ENCODE measurements around the gene NAXE. TPM values are rescaled to one million over a fixed set of nuclear protein-coding genes. Genes with fewer than 3 reads are reported as not detected.
A peak's percentile ranks its signal among the peaks of the same experiment; 100 is the strongest.
"Not testable (repeated sequence)": the region's sequence is repeated elsewhere in the genome, so short reads cannot be mapped to it uniquely, and the experiment has no call there.

Gene NAXE
- total RNA-seq, 1 donor from 2014 or later: 124 TPM

DNA sequence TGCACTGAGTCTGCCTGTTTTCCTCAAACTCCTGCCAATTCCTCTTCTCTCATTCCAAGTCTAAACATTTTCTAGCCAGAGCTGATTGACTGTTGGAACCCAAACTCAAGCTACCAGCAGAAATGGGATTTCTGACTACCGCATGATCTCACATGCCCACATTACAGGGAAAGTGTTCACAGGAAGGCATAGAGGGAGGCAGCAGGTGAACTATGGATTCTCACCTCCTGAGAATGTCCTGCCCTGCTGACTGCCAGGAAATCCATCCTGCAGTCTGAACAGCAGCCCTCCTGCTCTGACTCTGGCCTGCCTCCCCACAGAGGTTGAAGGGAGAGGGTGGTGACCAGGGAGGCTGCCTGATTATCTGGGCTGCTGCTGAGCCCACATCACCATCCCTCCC is 41.7 kb upstream of the NAXE start:
- TF ChIP-seq, protein P1, sequence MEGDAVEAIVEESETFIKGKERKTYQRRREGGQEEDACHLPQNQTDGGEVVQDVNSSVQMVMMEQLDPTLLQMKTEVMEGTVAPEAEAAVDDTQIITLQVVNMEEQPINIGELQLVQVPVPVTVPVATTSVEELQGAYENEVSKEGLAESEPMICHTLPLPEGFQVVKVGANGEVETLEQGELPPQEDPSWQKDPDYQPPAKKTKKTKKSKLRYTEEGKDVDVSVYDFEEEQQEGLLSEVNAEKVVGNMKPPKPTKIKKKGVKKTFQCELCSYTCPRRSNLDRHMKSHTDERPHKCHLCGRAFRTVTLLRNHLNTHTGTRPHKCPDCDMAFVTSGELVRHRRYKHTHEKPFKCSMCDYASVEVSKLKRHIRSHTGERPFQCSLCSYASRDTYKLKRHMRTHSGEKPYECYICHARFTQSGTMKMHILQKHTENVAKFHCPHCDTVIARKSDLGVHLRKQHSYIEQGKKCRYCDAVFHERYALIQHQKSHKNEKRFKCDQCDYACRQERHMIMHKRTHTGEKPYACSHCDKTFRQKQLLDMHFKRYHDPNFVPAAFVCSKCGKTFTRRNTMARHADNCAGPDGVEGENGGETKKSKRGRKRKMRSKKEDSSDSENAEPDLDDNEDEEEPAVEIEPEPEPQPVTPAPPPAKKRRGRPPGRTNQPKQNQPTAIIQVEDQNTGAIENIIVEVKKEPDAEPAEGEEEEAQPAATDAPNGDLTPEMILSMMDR (conservative IDR thresholded peaks at IDR 0.05; ENCODE audit: low read depth, low read length): no peak
- no peak for DNase-seq (ENCODE audit: low read depth)
- no peak overlapping the region for H3K4me3 ChIP-seq (ENCODE audit: low read depth, low read length)

DNA sequence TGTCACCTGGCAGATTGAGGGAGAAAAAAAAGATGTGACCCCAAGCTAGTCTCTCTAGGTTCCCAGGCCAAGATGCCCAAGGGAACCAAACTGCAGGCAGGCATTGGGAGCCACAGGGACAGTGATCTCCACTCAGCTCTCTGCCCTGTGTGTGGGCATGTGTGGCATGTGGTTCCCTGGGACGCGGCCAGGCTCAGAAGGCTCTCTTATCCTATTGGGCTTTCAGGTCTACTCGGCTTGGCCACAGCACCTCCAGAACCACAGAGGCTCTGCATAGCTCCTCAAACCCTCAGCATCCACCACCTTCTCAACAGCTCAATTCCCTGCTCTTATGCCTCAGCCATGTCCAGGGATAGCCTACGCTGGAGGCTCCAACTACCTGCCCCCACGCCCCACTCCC is 41.2 kb upstream of the NAXE start:
- TF ChIP-seq, protein P1 (conservative IDR thresholded peaks at IDR 0.05; ENCODE audit: low read depth, low read length): no peak
- H3K4me3 ChIP-seq (ENCODE audit: low read depth, low read length): no peak overlapping the region
- DNase-seq (ENCODE audit: low read depth): no peak

DNA sequence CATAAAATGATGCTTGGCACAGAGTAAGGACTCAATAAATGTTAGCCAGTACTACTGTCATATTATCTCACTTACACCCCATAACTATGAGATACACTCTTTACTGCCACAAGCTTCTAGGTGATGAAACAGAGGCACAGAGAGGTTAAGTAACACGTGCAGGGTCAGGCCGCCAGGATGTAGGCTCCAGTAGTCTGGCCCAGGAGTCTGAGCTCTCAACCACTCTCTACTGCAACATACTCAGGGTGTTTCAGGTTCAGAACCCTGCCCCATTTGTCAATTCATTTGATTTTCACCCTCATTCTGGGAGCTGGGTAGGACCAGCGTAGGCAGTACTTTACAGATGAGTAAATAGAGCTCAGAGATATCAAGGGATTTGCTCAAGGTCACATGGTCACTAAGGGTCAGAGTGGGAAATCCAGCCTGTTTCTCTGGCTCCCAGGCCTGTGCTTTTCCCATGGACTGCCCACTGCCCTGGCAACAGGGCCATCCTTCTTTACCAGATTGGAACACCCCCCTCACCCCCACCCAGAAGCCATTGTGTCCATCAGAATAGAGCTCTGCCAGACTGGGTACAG is 40.4 kb upstream of the NAXE start:
- H3K4me3 ChIP-seq (ENCODE audit: low read depth, low read length): no peak overlapping the region
- DNase-seq (ENCODE audit: low read depth): no peak
- TF ChIP-seq, protein P1 (conservative IDR thresholded peaks at IDR 0.05; ENCODE audit: low read depth, low read length): no peak

DNA sequence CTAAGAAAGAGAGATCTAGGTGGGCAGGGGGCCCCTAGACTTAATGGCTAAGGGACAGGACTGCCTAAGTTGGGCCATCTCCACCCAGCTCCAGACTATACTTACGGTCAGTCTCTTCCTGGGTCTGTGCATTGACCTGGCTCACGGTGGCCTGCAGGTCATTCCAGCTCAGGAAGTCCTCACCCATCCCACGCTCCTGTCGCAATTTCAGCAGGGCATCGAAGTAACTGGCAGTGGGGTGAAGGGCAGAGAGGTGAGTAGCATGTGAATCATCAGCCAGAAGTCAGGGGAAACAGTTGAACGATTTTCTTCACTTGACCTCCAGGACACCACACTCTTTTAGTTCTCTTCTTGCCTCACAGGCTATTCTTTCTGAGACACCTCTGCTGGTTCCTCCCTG is 39.7 kb upstream of the NAXE start:
- DNase-seq (ENCODE audit: low read depth): peak; percentile 79
- TF ChIP-seq, protein P1 (conservative IDR thresholded peaks at IDR 0.05; ENCODE audit: low read depth, low read length): no peak
- H3K4me3 ChIP-seq (ENCODE audit: low read depth, low read length): no peak overlapping the region

DNA sequence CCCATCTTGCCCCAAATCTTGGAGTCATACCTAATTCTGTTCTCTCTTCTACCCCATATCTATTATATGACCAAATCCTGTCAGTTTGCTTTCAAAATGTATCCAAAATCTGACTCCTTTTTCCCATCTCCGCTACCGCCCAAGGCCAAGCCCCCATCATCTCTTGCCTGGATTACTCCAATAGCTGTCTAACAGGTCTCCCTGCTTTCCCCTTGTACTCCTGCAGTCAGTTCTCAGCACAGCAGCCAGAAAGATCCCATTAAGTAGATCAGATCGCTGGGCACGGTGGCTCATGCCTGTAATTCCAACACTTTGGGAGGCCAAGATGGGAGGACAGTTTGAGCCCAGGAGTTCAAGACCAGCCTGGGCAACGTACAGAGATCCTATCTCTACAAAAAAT is 39.1 kb upstream of the NAXE start:
- H3K4me3 ChIP-seq (ENCODE audit: low read depth, low read length): no peak overlapping the region
- no peak for DNase-seq (ENCODE audit: low read depth)
- TF ChIP-seq, protein P1 (conservative IDR thresholded peaks at IDR 0.05; ENCODE audit: low read depth, low read length): no peak

DNA sequence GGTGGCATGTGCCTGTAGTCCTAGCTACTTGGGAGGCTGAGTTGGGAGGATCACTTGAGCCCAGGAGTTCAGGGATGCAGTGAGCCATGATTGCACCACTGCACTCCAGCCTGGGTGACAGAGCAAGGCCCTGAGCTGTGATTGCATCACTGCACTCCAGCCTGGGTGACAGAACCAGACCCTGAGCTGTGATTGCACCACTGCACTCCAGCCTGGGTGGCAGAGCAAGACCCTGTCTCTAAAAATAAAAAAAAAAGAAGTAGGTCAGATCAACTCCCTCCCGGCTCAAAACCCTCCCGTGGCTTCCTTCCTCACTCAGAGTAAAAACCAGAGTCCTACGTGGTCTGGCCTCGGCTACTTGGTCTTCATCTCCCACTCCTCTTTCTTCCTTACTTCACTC is 38.6 kb upstream of the NAXE start:
- not testable (repeated sequence) for H3K4me3 ChIP-seq (ENCODE audit: low read depth, low read length); DNase-seq (ENCODE audit: low read depth)

DNA sequence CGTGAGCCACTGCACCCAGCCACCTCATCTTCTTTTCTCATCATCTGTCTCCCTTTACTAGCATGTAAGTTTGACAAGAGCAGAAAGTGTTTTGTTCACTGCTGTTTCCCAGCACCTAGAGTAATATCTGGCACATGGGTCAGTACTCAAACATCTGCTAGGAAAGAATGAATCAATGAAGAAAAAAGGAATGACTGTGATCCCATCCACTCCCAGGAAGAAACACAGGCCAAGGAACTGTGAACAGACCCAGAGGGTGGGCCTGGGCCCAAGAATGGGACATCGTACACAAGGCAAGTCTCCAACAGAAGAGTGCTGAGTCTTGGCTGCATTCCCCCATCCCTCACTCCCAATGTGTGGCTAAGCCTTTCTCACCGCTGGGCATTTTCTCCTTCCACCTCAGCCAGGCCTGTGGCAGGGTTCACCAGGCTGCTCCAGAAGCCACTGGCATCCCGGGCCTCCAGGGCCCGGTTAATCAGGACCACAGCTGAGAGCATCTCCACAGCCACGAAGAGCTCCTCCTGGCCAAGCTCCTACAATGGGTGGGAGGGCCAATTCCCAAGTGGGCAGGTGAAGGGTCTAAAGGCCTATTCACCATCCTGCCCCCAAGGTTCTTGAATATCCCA is 37.6 kb upstream of the NAXE start:
- no peak for DNase-seq (ENCODE audit: low read depth)
- H3K4me3 ChIP-seq (ENCODE audit: low read depth, low read length): no peak overlapping the region
- TF ChIP-seq, protein P1 (conservative IDR thresholded peaks at IDR 0.05; ENCODE audit: low read depth, low read length): no peak
